Hematopoietic multipotent progenitor cell (in vitro differentiated cells): ENCODE results near the gene MRPL46. TPM values are rescaled to one million over a fixed set of nuclear protein-coding genes. Genes with fewer than 3 reads are reported as not detected.

Source experiments
- DNase-seq, 3 donors: peaks; one replicate each; pipeline ENCODE4 v3.0.0-alpha.2; 2011 to 2015; ENCODE audit warnings: low read depth in 2 of 3, low spot score in 2 of 3
- total RNA-seq: library from RNA; depleted of rRNA; stranded (reverse); fragments of >200 nt; gene quantifications from one replicate; pipeline ENCODE4 v1.2.3, GENCODE V29; 2012

The MRPL46 gene
- total RNA-seq = 12.4 TPM

DNA sequence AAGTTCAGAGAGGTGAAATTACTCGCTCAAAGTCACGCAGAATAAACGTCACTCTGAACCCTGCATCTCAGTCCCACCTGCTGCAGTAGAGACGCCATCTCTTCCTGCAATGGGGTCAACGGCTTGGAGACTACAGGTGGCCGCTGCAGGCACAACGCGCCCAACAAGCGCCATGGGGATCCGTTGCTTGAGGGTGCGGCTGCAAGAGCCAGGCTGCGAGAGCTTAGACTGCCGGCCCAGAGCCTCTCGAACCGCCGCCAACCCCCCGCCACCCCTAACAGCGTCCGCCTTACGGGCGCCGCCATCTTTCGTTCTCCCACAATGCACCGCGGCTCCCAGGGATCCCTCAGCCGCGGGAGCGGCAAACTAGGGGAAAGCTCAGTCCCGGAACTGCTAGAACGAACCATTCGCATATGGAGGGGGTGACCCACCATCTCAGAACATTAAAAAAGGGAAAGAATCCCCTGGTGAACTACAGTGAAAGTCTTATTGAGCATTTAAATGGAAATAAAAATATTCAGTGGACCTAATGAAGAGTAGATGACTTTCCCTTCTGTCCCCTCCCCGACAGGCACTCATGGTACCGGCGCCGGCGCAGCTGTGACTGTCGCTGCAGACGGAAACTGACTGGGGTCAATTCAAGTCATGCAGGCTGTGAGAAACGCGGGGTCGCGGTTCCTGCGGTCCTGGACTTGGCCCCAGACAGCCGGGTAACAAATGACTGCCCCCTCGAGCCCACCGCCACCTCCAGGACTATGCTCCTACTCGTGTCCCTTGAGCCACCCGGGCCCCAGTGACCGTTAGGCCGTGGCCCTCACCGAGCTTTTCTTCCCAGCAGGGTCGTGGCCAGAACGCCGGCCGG lies at the start of gene MRPL46, which contains the start of gene MRPS11:
MRPL46 (minus strand) TSS at position 316 of the 862 bp plus-strand sequence; CDS start at position 305, 11 bp downstream.
MRPS11 (plus strand) TSS at position 636 of the 862 bp plus-strand sequence; CDS start at position 646, 10 bp downstream.
- DNase-seq = peak; percentile 86 to 94 (median 90)

DNA sequence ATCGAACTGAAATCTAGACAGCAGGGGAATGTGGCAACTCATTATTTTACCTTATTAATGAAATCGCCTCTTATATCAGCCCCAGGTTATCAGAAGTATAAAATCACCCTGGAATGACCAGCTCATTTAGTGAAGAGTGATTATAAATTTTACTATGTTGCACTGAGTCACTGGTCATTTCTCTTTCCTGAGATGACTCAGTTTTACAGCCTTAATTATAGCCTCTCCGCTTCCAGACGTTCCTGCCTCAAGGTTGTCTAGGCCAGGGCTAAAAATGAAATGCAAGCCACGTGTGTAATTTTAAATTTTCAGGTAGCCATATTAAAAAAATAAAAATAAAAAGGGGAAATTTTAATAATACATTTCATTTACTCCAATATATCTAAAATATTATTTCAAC lies 46.0 kb upstream of the MRPL46 start:
- DNase-seq = no peak

DNA sequence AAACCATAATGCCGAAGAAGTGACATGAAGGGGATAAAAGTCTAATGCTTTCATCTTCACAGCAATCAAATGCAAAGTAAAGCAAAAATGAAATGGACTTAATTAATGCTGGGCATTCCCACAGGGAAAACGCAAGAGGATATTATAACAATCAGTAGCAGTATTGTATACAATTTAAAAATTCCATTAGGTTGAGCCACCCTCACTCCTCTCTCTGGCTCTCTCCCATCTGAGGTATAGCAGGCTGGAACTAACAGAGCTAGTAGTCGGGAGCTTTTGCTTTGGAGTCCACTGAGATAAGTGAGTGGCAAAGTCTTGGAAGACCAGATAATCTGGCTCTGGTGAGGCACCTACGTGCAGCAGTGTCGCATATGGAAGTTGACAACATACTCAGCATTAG lies 45.4 kb upstream of the MRPL46 start:
- DNase-seq = no peak

DNA sequence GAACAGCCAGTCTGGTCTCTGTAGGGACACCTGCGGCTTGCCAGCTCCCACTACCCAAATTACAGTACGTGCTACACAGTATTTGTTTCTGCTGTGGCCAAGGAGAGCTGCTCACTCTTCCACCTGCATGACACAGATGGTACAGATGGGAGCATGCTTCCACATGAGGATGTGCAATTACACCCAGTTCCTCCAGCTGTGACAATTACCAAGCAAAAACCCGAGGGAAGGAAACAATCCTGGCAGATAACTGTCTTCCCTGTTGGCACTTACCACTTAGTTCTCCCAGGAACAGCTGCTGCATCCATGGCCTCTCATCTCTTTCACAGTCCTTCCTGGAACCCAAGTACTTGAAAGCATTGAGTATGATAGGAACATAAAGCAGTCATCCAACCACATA lies 44.9 kb upstream of the MRPL46 start:
- no peak for DNase-seq

DNA sequence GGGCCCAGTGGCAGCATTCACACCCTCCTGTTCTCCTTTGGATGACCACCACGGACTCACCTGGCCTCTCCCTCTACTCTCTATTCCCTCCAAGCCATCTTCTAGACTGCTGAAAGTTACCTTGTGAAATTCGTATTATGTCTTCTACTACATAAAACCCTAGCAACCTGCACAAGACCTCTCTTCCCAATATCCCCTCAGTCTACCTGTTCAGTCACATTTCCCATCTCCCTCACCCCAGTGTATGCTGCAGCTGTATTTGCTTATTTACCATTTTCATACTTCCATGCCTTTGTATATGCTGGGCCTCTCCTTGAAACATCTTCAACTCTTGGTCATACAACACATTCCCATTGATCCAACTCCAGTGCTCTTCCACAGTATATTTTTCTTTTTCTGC lies 44.0 kb upstream of the MRPL46 start:
- no peak for DNase-seq

DNA sequence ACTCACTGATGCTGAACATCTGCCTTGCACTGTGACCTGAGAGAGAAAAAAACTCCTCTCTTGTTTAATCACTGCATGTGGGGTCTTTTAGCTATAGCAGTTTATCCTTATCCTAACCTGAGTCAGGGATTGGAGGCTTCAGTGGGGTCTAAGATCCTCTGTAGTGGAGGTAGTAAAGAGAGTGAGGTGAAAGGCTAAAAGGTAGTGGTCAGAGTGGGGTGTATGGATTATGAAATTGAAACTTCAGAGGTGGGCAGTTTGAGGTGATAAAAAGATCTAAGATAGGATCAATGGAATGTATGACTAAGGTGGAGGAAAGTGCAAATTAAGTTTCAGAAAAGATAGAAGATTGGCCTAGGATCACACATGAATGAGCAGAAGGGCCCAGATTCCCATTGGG lies 42.8 kb upstream of the MRPL46 start:
- DNase-seq = no peak

DNA sequence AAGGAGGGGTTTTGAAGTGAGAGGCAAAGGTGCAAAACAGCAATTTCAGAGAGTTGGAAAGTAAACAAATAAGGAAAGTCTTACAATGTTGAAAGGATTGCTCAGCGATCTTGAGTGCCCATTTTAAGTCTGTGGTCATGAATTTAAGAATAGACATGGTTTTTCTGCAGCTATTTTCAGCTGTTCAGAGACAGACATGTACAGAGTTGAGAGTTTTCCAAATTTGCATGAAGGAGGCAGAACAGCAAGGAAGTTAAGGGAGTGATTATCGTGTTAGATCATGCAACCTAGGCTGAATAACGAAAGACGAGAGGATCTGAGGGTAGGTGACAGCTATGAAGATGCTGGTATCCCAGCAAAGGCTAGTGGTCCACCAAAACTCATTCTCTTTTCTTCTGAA lies 42.1 kb upstream of the MRPL46 start:
- DNase-seq = no peak

DNA sequence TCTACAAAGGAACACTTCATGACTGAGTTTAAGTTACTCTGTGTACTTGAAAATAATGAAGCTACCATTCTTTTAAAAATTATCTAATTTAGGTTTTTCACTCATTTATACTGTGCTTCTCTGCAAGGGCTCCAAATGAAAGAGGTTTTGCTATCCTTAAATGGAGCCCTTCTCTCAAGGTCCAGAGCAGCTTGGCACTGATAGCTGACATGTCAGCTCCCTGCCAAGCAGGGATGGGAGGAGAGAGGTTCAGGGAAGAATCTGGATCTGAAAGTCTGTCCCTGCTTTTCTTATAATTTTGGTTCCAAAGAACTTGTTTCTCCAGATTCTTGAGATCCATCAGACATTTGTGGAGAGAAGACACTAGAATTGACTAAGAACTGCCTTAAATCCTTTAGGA lies 39.4 kb upstream of the MRPL46 start:
- DNase-seq = no peak

DNA sequence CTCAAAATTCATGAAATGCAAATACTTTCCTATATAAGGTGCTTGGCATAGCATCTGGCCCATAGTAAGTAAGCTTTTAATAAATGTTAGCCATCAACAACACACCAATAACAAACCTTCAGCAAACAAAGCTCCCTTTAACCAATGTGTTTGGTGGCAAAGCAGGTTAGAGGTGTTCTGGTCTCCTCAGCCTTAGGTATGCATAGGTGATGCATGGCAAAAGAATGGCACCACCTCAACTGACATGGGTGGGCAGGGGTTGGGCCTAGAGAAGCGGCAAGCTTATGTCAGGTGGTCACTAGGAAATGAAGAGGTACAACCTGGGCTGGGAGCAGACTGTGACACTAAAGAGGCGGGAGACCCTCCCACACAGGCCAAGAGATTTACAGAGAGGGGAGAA lies 38.5 kb upstream of the MRPL46 start:
- no peak for DNase-seq

DNA sequence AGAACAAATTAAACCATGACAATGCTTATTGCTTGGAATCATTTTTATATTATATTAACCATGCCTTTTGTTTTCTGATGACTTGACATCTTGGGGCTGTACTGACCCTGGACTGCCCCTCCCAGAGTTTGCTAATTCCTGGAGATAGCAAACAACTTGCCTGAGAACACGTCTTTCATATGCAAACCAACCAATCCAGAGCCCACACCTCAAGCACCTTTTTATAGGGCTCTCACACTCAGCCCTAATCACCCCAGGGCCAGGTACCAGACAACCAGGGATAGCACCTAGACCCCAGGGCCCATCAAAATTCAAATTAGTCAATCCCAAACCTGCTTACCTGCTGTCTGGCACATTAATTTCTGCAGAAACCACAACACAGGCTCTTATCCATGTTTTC lies 37.3 kb upstream of the MRPL46 start:
- DNase-seq = no peak

DNA sequence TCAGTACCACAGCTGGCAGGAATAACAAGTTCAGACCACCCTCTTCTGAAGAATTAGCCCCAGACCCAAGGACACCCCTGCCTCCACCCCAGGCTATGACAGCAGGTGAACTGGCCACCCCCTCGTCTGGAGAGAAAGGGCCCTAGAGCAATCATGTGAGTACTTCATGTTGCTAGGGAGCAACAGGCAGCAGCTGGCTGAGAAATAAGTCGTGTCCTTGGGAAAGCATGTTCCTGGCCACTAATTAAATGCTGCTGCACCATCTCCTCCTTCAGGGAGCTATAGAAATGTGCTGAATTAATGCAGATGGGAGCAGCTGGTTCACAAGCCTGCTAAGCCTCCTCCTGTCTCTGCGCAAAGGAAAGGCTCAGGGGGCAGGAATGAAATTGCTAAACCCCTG lies 31.8 kb upstream of the MRPL46 start:
- no peak for DNase-seq

DNA sequence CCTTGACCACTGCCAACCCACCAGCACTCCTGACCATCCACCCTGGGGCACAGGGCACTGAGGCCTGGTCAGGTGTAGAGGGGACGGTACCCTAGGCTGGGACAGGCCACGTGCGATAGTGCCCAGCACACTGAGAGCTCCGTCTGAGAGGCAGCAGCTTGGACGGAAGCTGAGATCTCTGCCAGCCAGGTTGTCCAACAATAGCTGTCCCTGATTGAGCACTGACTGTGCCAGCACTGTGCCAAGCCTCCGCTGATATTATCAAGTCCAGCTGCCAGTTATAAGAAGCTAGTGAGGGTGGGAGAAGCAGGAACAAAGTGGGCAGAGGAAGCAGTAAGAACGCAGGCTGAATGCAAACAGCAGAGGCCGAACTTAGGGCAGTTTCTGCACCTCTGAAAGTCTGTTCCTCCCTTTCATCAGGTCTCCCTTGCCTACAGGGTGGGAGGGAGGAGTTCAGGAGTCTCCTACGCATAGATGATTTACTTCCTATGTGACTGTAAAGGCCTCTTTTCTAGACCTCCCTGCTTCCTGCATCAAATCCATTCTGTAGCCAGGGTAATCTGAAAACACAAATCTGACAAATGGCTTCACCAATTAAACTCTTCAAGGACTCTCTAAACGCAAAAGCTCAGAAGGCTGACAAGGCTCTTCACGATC lies 30.0 kb upstream of the MRPL46 start:
- no peak for DNase-seq

DNA sequence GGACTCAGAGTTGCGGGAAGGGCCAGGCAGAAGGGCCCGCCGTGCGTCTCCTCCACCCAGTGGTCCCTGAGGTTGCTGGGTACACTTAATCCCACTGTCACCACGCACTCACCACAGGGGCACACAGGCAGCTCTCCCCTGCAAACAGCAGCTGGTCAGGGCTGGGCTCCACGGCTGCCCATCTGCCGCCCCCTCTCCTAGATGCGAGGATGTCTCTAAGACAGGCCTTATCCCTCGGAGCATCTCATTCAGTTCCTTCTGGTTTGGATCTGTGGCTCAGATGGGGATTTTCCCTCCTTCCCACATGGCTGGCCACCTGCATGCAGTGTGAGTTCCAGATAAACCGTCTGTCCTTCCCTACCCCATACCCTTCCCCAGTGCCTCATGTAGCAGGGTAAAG lies 26.7 kb upstream of the MRPL46 start:
- DNase-seq = no peak

DNA sequence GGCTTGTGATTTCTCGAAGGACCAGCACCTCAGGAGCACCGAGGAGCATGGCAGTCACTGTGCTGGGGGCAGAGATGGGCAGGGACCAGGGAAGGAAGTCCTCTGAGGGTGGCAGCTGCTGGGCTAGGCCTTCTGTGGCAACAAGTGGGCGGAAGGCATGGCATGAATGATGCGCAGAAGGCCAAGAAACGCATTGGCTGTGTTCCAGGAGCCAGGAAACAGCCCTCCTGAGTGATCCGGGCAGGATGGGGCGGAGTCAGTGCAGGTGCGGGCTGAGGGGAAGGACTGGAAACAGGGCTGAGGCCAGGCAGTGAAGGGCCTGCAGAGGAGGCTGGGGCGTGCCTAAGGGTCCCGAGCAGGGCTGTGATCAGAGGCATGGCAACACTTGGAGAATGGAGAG lies 24.0 kb upstream of the MRPL46 start:
- peak in 1 of 3 donors; percentile 10 for DNase-seq

DNA sequence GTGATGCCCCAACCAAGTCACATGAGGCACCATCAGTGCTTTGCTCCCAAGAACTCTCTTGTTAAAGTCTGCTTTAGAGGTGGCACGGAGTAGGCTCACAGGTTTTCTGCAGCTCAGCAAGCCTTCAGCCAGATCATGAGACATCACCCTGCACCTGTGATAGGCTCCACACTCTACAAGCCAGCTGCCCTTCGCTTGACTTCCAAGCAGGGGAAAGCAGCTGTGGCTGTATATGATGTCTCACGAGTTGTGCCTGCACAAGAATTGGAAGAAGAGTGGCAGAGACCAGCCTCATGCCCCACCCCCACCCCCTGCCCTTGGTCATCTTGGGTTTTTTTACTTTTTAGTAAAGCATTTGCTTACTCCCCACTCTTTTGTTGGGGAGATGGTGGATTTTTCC lies 22.8 kb upstream of the MRPL46 start:
- no peak for DNase-seq

DNA sequence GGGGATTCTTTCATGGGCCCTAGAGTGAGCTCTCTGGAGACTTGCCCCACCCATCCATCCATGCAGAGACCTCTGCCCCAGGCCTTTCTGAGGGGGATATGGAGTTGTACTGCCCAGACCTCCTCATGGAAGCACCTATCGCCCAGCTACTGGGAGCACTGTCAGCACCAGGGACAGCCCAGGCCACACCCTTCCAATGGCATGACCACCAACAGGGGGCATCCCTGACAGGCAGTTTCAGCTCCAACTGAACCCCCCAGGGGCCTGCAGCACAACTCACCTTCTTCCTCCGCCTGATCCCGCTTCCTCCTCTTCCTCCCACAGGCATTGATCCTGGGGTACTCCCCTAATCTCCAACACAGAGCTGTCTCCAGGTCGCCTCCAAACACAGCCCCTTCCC lies 22.1 kb upstream of the MRPL46 start:
- DNase-seq = no peak

DNA sequence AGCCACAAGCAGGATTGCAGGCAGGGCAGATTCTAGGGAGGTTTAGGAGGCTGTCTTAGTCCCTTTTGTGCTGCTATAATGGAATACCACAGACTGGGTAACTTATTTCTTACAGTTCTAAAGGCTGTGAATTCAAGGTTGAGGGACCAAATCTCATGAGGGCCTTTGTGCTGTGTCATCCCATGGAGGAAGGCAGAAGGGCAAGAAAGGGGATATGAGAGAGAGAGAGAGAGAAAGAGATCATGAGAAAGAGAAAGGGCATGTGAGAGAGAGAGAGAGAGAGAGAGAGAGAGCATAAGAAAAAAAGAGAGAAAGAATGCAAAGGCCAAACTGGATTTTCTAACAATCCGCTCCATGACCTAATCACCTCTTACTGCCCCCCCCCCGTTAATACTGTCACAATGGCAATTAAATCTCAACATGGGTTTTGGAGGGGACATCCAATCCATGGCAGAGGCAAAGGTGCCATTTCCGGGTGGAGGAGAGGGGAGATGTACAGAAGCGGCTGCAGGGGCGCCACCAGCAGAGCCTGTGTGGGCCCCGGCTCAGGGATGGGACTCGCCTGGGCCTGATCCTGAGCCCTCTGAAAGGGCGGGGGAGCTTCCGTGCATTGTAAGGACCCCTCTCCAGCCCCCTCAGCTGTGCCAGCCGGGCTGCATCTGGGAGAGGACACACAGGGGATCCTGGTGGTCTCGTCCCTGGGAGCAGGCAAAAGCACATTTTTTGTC lies 20.8 kb upstream of the MRPL46 start:
- DNase-seq = peak in 1 of 3 donors; percentile 10

DNA sequence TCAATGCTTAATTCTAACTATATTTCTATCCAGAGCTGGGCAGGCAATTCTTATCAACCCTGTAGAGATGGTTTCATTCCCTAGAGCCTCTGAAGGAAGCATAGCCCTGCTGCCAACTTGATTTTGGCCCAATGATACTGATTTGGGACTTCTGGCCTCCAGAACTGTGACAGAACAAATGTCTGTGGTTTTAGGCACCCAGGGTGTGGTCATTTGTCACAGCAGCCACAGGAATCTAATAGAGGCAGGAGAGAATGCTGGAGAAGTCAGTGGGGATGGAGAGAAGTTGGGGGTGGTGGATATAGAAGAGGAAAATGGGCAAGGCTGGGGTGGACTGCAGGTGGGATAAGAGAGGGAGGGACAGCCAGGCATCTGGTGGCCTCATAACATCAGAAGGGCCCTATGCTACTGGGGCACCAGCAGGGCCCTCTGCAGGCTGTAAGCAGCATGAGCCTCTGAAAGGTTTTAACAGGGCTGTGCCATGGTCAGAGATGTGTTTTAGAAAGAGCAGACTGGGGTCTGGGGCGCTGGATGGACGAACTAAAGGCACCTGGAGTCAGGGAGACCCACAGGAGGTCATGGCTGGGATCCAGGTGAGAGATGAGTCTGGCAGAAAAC lies 20.1 kb upstream of the MRPL46 start:
- DNase-seq = no peak

DNA sequence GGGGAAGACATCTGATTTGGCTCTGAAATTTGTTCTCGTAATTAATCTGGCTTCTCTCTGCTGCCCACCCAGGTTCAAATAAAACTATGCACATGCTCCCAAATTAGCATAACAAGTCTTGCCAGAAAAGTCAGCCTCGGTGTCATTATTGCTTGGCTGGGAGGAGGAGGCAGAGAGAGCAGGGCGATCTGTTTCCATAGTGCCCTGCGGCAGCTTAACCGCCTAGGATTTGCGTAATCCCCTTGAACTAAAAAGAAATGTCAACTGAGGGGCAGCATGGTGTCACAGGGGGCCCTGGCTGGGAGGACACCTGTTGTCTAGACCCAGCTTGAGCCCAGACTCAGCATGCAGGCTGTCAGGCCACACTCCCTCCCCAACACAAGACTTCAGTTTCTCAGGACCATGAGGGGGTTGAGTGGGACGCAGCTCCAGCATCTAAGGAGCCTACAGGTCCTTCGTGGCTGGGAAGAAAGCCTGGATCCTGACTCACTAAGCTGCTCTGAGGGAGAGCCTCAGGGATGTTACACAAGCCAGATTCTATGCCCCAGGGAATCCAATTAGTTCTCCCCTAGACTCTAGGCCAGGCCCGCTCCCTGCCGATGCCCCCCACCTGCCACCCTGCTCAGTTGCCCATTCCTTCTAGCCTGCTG lies 17.6 kb upstream of the MRPL46 start:
- DNase-seq = no peak

DNA sequence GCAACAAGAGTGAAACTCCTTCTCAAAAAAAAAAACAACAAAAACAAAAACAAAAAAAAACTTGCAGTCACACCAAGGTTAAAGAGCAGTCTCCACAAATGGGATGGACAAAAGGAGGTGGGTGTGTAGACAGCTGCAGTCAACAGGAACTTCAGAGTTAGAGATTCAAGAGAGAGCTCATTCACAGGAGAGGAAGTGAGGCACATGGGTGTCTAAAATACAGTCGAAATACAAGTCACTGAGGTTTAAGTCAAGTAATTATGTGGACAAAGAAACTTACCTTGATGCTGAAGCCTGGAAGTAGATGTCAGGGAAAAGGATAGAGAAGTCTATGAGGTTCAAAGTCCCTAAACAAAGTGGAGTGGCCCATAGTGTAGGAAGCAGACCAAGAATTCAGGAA lies 15.1 kb upstream of the MRPL46 start:
- DNase-seq = no peak

DNA sequence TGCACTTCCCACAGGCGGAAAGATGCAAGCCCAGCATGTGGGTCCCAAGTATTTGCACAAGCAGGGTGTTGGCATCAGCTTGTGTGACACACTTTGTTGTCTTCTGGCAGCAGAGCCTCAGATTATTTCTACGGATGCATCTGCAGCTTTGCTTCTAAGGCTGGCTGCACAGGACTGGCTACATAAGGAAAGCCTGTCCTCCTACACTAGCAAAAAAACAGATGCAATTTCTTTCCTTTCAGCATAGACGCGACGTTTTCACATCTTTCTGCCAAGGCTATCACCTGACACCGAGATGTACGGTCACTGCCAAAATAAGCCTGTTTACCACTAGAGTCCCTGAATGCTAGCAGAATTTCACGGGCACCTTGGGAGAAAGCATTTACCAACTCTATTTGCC lies 13.8 kb upstream of the MRPL46 start:
- DNase-seq = no peak
